H4 (cell line): ENCODE data around the gene CEP128. TPM values are rescaled to one million over a fixed set of nuclear protein-coding genes. Genes with fewer than 3 reads are reported as not detected.
A peak's percentile ranks its signal among the peaks of the same experiment; 100 is the strongest.

Source experiments
- DNase-seq: peaks from one replicate; pipeline ENCODE4 v3.0.0-alpha.2; 2015; ENCODE audit warnings: low spot score
- total RNA-seq: library from RNA; depleted of rRNA; stranded (reverse); fragments of >200 nt; shearing (Covaris generic); gene quantifications from 2 replicates; pipeline ENCODE4 v1.2.3, GENCODE V29; 2014

CEP128 gene
- total RNA-seq, 1 experiment from 2014 or later: 5.7 TPM

DNA sequence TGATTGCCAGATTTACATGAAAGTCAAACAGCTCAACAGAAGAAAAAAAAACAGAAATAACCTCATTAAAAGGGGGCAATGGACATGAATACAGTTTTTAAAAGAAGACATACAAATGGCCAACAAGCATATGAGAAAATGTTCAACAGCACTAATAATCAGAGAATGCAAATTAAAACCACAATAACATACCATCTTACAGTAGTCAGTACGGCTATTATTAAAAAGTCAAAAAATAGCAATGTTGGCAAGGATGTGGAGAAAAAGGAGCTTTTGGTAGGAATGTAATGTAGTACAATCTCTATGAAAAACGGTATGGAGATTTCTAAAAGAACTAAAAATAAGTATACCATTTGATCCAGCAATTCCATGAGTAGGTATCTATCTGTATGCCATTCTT, 272.1 kb downstream of the CEP128 start:
- no peak for DNase-seq

GRCh38 chr14:80664576-80664975, 277.0 kb downstream of the CEP128 start:
- peak; percentile 39 for DNase-seq

DNA sequence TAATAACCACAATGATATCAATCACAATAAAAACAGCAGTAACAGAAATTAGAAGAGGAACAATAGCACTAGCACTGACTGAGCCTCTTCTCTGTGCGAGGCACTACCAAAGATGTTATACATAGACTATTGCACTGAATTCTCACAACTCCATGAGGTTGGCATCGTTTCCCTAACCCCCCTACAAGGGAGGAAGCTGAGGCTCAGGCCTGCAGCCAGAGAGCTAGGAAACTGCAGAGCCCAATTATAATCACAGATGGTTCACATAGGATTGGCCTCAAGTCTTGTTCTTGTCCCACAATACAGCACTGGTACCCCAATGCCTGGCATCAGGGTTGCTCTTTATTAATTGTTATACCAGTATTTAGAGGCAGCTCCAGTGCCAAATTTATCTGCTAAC, 278.0 kb downstream of the CEP128 start:
- no peak for DNase-seq

DNA sequence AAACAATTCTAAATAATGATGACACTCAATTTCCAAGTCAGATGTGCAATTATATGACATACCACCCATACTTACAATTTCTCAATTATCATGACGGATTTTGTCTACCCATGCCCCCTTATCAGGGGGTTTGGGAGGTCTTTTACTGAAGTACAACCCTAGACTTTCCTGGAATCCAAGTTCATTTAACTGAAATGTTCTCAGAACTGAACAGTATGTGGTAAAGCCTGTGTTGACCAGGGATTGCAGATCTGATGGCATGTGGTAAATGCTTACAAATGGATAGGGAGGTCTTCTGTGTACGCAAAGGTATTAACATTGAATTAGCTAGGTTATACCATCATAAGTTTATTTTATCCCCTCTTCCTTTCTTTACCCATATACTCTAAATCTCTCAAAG, 281.8 kb downstream of the CEP128 start:
- no peak for DNase-seq

- DNase-seq: no peak
These were observed 282.8 kb downstream of the CEP128 start for GRCh38 chr14:80658733-80659132.

GRCh38 chr14:80658155-80658554, 283.4 kb downstream of the CEP128 start:
- no peak for DNase-seq

DNA sequence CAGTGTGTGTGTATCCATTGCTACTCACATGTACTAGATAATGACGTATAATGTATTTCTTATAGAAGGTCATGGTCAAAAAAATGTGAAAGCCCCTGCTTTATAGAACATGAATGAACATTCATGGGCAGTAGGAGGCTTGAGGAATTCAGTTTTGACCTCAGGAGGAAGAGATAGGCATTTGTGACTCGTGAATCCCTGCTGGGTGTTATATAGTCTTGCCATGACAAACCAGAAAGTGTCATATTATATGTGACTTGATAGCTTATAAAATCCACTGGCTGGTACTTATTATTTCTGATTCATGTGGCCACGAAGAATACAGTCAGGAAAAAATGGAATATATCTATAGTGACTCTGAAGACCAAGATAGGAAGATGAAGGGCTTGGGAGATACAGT, 287.6 kb downstream of the CEP128 start:
- no peak for DNase-seq

DNA sequence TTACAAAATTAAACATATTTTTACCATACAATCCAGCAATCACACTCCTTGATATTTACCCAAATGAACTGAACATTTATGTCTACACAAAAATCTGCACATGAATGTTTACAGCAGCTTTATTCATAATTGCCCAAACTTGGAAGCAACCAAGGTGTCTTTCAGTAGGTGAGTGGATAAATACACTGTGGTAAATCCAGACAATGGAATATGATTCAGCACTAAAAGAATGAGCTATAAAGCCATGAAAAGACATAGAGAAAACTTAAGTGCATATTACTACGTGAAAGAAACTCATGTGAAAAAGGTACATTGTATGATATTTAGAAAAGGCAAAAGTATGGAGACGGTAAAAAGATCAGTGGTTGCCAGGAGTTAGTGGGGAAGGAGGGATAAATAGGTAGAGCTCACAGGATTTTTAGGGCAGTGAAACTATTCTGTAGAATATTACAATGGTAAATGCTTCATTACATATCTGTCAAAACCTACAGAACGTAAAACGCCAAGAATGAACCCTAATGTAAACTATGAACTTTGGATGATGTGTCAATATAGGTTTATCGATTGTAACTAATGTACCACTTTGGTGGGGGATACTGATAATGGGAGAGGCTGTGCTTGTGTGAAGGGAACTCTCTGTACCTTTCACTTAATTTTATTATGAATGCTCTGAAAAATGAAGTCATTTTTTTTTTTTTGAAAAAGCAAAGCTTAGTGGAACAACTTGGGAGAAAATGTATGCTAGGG, 295.7 kb downstream of the CEP128 start:
- no peak for DNase-seq

DNA sequence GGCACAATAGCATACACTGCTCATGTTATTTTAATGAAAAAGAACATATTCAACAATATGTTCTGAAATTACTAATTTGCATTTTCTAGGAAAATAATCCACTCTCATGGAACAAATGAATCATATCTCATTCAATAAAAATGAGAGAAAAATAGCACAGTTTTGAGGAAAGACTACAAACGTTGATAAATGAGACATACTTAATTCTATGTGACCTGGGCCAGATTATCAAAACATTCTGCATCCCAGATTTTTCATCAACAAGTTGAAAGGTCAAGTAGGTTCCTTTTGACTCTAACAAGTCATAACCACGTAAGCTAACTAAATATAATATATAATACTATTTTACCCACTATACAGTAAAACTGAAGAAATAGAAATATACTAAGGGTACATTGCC, 296.7 kb downstream of the CEP128 start:
- DNase-seq: no peak

DNA sequence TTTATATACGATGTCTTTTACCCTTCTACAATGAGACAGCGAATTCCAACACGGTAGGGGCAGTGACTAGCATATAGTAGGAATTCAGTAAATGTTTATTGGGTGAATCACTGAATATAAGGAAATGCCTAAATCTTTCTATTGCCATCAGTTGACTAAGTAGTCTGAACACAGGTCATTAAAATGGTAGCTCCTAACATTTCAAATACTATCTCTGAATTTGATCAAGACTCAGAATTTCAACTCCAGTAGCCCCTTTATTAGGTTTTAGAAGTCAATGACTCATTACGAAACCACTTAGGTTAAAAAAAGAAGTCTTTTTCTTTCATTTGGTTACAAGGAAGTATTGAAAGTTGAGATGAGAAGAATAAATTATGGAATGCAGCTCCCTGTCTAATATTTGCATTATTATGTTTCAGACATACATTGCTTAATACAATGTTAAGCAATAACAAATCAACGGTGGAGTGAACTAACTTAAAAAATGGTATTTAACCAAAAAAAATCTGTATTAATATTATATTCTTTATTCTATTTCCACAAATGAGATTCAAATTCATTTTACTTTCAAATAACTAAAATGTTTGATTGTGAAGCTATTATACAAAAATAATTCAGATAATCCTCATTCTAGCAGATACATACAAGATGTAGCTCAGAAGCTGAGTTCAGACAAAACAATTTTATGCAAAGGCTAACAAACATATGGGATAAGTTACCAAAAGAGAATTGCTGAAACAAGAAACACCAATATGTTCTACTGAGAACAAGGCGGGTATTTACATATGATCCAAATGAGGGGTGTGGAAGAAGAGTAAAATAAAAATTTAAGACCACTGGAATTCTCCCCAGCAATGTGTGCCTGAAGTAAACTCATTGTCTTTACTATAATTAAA, 302.7 kb downstream of the CEP128 start:
- peak; percentile 16 for DNase-seq

GRCh38 chr14:80637756-80638619, 303.6 kb downstream of the CEP128 start:
- no peak for DNase-seq

- DNase-seq: peak; percentile 5
These were observed 305.5 kb downstream of the CEP128 start for GRCh38 chr14:80636071-80636470.

DNA sequence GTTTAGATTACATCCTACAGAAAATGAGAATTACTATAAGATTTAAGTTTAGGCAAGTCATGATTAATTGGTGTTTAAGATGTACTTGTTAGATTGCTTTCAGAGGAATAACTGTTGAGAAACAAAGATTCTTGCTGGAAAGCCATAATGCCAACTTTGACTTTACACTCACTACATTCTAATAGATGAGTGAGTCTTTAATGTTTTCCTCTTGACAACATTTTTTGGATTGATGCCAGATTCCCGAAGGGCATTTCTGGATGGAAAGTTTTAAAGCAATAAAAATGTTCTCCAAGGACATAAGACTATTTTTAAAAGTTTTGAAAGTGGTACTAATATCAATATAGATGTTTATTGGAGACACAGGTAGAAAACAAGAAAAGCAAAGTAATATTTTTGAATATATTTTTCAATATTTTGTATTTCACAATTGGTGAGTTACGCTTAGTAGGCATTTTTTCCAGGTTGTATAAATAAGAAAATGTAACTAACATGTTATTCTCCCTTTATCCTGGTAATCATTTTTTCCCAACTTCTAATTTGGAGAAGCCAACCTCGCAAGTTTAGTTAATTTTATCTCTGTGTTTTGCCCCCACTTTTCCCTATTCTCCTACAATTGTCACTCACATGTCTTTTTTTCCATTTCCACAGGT, 307.3 kb downstream of the CEP128 start:
- DNase-seq: no peak

- peak; percentile 9 for DNase-seq
These were observed 311.9 kb downstream of the CEP128 start for GRCh38 chr14:80629606-80630005.

GRCh38 chr14:80628547-80628946, 313.0 kb downstream of the CEP128 start:
- no peak for DNase-seq

- DNase-seq: no peak
These were observed 313.8 kb downstream of the CEP128 start for GRCh38 chr14:80627745-80628144.

- no peak for DNase-seq
These were observed 317.0 kb downstream of the CEP128 start for GRCh38 chr14:80624581-80624980.

DNA sequence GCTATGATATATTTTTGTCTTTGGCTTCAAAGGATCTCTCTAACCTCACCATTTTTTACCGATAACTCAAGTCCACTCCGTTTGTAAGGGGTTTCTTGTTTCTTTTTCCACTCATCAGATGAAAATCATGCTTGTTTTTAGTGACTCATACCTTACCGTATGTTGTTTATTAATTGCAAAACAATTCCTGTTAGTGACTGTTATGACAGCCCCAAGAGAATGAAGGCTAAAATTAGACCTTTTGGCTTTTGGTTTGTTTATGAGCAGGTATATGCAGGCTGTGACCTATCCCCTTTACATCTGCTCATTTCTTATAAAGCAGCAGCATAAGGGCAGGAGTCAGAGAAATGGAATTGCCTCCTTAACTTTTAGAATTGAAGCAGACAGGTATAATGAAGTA, 319.8 kb downstream of the CEP128 start:
- peak; percentile 39 for DNase-seq

- no peak for DNase-seq
These were observed 321.1 kb downstream of the CEP128 start for GRCh38 chr14:80620434-80620833.

DNA sequence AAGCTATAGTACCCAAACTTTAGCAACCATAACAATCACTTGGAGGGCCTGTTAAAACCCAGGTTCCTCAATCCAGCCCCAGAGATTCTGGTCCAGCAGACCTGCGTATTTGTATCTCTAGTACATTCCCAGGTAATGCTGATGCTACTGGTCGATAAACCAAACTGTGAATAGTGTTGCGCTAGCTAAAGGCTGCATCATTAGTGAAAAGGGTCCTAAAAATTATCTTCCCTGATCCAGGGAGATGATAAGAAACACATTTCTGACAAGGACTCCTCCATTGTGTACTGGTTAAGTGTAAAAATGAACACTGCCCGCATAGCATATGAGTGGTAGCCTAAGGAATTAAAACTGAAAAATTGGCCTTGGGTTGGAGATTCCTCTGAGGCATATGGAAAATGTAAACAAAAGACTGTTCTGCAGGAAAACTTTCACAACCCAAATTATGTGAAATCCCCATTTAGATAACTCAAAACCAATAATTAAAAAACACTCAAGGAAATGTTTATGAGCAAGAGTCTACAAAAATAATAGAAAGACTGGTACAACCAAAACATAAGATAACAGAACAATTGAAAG, 322.7 kb downstream of the CEP128 start:
- DNase-seq: peak; percentile 9

DNA sequence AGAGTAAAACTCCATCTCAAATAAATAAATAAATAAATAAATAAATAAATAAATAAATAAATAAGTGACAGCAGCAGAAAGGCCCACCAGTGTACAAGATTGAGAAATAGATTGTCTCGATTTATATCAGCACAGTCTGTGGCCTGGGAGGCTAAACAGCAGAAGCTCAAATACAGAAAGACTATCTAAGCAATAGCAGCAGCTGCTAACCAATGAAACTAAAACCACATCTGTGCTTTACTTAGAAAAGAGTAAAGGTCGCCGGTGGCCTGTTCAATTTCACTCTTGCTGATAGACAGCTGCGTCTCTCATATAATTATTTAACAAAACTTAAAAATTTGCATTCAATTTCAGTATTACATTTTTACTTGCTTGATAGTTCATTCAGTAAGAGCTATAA, 325.7 kb downstream of the CEP128 start:
- no peak for DNase-seq
